Activated naive CD8-positive, alpha-beta T cell treated with anti-CD3 and anti-CD28 coated beads for 36 hours (primary cell): ENCODE data around the gene LACRT. TPM values are rescaled to one million over a fixed set of nuclear protein-coding genes. Genes with fewer than 3 reads are reported as not detected.

ENCODE experiments used
- total RNA-seq, 2 experiments: library from RNA; stranded (reverse); gene quantifications; one replicate each; pipeline ENCODE4 v1.2.3, GENCODE V29; 2021

LACRT gene
- total RNA-seq, 2 experiments from 2014 or later, result not detected

Other genes starting within 250 kb of the LACRT start
- gene ITGA5, start 215.6 kb downstream of the LACRT start, total RNA-seq, result 10 to 100 TPM; 18.3 to 20.1 TPM
- gene GTSF1, start 161.3 kb downstream of the LACRT start, total RNA-seq, result 1 to 10 TPM; 7.8 to 9.6 TPM
- gene NCKAP1L, start 137.1 kb downstream of the LACRT start, total RNA-seq, result 10 to 100 TPM; 72.6 to 73.1 TPM
- 10 to 100 TPM in 1 of 2 experiments, 1 to 10 TPM in 1; 9.6 to 10.7 TPM for gene PDE1B, start 85.3 kb downstream of the LACRT start, total RNA-seq
- not detected for gene PPP1R1A, start 46.2 kb downstream of the LACRT start, total RNA-seq
- gene DCD, start 13.5 kb upstream of the LACRT start, total RNA-seq, result not detected
- not detected for gene MUCL1, start 219.6 kb upstream of the LACRT start, total RNA-seq